Muscle of back (tissue), 11 donors: ENCODE measurements around the gene TNIK. TPM values are rescaled to one million over a fixed set of nuclear protein-coding genes. Genes with fewer than 3 reads are reported as not detected.
"Not testable (repeated sequence)": the region's sequence is repeated elsewhere in the genome, so short reads cannot be mapped to it uniquely, and the experiment has no call there.

Experiments
- DNase-seq, 3 donors: peaks; one replicate each; pipeline versions ENCODE4 v3.0.0 to v3.0.0-alpha.2; 2013
- polyA plus RNA-seq, 10 donors: library from polyadenylated mRNA; unstranded; fragments of 120-200 nt; gene quantifications; one replicate each; pipeline ENCODE4 v1.2.1, GENCODE V29; 2013; ENCODE audit not compliant: insufficient read length in 10 of 10

The TNIK gene
- polyA plus RNA-seq, 10 donors = 22.5 to 53.3 (median 37.8) TPM

DNA sequence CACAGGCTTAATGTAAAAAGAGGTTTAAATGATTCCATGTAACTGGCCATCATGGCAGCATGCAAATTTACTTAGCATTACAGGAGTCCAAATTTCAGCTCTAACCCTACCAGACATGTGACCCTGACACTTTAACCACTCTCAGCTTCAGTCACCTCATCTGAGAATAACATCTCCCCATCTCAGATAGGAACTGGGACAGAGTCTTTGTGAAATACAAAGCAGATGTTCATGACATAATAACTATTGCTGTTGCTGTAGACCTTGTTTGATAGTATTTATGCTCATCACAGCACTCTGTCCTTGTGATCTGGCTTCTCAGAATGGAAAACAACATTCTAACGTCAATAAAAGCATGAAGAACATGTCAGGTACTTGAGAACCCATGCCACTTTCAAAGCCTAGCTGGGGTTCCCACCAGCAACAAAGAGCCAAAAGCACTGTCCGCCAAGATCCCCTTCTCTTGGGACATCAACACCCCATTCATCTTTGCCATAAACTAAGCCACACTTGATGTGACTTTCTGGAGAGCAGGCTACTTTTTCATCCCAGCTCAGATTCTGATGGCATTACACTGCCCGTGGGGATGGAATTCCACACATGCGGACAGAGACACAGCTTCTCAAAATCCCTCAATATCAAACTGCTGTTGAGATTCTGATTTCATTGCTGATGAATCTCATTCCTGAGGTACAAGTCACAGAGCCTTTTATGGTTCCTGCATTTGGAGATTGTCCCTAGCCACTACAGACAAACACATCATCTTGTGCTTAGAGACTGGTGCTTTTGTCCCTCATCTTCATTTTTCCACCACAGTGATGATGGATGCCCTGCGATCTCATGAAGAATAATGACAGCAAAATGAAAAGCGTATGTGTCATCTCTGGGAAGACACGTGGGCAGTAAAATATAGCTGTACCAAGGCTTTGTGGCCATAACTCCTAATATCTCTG lies 202.7 kb downstream of the TNIK start:
- peak in 1 of 3 donors; percentile 66 for DNase-seq

DNA sequence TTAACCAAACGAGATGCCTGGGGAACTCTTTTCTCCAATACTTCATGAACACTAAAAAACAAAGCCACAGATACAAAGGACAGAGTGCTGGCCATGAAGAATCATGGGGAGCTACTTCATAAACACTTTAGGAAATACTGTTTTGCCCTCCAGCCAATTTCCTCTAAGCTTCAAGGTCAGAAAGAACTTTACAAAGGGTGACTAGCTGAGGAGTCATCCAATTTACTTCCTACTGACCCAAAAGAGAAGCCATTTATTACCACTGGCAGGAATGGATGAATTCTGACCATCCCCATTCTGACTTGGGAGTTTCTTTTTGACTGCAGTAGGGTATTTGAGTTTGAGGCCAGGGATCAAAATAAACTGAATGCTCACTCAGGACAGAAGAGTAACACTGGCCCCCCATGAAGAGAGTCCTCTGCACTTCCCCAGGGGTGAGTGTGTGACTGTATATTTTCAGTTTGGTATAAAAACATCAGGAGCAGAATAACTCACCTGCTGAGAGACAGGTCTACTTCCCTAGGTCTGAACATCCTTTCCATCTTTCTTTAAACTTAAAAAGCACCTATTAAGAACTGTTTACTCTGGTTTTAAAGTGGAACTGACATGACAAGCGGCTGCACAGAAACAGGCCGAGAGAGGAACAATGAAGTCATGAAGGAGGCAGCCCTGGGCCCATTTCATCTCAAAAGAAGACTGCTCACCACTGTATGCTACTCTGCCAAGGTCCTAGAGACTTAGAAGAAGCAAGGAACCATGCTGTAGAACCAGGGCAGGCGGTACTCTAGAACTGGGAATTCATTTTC lies 203.6 kb downstream of the TNIK start:
- no peak for DNase-seq

DNA sequence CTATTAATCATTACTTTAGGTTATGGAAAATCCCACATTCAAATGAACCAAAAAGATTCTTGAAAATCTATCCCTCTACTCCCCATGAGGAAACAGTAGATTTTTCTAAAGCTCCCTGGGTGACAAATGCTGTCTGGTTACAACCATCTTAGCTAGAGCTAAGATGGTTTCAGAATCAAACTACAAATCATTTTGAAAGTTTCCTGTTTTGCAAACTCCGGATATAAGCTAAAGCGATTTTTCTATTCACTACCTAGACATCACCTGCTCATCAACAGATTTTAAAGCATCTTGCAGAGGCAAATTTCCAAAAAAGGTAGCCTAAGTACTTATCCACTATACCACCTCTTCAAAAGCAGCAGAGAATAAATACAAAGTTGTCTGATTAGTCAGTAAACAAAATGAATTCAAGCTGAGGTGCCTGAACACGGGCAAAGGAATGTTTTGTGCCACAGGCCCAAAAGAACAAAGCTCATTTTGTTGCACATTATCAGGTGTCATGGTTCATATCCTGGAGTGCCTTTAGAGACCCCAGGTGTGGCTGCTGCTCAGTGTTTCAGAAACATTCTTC lies 204.9 kb downstream of the TNIK start:
- DNase-seq = no peak

DNA sequence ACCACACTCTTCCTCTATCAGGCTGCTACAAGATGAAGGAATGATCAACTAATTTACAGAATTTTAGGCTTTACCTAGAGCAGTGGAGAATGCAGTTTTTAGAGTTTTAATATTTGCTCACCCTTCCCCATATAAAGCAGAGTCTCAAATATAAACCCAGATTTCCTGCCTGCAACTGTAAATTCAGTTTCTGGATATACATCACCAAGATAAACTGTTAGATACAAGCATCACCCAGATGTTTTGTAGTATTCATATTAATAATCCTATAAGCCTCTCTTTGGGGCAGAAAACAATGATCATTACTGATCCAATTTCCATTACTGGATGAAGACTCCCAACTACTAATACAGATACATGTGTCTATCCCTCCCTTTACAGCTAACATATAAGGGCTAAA lies 205.9 kb downstream of the TNIK start:
- DNase-seq = no peak

DNA sequence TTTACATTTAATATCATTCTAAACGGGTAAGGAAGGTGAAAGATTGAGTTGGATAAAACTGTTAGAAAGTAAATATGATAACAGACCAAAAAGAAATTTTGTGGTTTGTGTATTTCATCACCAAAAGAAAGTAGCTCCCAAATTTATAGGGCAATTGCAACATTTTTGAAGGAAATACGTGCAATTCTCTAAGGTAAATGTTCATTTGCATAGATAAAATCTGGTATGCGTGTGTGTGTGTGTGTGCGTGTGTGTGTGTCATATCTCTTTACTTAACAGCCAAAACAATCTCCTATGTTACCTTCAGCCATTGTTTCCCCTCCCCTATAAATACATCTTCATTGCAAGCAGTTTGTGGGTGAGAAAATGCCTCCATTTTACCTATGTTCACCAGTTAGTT lies 208.4 kb downstream of the TNIK start:
- no peak for DNase-seq

DNA sequence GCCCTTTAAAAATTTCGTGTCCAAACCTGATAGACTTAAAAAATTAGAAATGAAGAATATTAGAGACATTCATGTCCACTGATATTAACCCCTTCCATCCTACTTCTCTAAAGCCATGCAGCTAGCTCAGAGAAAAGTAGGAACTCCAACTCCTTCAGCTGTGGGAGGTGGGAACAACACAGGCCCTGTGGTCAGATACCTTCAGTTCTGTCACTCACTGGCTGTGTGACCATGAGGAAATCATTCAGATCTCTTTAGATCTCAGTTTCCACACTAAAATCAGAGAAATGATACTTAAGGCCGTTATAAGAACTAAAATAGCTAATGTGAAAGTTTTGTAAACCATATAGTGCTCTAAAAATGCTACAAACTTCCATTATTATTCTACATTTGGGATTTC lies 209.8 kb downstream of the TNIK start:
- DNase-seq = no peak

DNA sequence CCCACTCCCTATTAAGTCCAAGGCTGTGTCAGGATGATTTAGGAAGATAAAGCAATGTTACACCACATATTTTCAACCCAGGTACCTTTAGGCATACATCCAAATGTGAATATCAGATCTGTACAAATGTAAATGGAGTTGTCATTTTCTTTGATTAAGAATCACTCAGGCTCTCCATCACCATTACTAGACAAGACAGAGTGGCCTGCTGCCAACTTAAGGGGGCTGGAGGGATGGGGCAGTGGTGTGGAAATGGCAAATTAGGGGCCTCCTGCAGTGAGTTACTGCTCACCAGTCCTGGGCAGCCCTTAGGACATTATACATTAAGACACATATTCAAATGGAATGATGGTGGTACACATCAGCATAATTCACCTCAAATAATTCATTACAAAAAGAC lies 211.0 kb downstream of the TNIK start:
- no peak for DNase-seq

DNA sequence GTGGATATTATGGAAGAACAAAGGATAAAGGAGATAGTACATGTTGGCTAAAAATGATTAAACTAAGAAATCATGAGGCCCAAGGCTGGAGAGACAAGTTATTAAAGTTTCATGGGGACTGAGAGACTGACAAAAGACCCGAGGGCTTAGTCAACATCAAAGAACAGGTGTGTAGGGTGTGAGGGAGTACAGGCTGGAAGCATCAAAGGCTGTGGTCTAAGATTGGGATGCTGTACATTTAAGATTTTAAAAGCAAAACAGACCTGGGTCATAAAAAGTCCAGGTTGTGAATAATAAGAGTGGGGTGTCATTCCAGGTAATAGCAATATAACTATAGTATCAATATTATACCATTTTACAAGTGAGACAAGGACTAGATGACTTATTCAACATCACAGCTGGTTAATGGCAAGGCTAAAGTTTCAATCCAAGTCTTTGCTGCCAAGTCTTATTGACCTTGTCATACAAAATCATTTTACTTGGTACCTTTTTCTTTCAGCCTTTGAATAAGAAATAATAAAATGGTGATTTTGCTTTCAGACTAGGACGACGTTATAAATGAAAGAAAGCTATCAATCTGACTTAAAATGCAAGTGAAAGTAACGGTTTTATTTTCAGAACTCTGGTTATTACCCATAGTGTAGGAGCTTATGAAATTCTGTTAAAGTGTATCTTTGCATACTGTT lies 211.6 kb downstream of the TNIK start:
- DNase-seq = no peak

DNA sequence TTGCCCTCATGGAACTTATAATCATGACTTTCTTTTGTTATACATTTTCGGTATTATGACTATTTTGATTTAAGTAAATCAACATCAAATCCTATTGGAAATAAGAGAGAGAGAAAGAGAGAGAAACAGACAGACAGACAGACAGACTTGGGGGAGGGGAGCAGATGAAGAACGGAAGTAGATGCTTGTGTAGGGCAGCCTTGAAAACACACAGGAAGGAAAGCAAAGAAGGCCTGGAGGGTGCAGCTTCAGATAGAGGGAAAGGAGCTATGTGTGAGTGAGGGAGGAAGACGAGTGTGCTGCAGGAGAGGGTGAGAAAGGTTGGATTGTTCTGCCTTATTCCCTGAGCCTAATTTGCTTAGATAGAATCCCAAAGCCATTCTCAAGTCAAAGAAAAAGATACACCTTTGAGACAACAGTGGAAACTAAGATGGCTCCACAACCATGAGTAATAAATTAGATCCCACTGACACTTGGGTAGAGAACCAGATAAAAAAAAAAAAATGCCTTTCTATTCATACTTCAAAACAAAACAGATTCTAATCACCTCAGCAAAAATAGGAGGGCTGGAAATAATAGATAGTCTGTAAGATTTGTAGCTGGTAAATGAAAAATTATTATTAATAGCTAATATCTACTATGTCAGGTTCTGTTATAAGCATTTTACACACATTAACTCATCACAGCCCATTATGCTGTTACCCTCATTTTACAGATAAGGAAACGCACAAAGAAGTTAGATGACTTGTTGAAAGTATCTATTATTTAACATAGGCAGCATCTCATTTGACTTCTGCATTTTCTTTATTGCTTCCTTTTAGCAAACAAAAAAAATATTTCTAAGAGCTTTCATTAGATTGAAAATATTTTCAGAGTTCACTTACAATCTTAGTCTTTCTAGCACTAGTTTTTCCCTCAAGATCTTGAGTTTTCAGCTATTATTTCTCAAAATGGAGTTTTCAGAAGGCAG lies 214.1 kb downstream of the TNIK start:
- no peak for DNase-seq

DNA sequence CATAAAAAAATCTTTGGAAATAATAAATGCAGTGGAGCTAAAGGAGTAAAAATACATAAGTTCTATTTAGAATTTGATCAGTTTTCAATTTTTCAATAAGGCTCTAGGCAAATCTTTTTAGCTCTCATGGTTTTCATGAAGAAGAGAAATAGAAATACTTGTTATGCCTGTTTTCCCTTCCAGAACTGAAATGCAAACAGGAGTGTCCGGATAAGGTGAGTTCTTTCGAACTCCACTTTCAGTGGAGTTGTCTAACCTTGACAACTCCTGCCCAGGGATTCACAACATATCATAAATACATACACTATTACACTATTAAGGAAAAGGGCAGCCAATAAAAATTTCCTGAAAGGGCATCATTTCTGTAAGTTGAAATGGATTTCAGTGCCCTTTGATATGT lies 217.3 kb downstream of the TNIK start:
- DNase-seq = no peak

DNA sequence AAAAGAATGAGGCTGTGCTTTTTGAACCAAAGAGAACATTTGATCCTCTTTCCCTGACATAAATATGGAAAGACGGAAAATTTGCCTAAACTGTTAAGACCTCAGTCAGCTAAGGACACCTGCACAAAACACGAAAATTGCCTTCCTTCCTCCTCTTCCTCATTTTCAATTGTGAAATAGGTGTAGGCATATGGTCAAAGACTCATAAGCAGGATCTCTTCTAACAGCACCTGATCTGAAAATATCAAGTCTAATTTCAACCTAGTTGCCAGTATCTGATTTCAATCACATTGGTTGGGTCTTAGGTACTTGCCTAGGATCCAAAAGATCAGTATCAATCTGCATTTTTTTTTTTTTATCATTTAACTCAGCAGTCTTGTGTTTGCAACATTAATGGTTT lies 218.0 kb downstream of the TNIK start:
- no peak for DNase-seq

DNA sequence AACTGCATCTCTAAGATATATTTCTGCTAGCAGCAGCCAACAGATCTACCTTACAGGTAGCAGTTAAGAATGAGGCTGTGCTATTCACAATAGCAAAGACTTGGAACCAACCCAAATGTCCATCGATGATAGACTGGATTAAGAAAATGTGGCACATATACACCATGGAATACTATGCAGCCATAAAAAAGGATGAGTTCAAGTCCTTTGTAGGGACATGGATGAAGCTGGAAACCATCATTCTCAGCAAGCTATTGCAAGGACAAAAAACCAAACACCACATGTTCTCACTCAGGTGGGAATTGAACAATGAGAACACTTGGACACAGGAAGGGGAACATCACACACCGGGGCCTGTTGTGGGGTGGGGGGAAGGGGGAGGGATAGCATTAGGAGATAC lies 218.6 kb downstream of the TNIK start:
- not testable (repeated sequence) for DNase-seq

DNA sequence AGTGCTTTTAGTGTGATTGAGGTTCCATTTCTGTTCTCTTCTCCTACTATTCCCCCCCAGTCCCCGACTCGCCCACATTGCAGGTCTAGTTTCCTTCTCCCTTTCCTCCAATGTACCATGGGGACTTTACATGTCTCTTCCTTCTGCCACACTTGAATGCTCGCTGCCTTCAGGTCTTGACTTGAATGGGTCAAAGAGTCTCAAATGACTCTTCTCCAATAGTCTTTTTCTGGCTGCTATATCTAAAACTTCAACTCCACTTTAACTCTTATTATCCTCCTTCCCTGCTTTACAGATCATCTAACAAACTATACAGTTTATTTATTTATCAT lies 219.7 kb downstream of the TNIK start:
- no peak for DNase-seq

DNA sequence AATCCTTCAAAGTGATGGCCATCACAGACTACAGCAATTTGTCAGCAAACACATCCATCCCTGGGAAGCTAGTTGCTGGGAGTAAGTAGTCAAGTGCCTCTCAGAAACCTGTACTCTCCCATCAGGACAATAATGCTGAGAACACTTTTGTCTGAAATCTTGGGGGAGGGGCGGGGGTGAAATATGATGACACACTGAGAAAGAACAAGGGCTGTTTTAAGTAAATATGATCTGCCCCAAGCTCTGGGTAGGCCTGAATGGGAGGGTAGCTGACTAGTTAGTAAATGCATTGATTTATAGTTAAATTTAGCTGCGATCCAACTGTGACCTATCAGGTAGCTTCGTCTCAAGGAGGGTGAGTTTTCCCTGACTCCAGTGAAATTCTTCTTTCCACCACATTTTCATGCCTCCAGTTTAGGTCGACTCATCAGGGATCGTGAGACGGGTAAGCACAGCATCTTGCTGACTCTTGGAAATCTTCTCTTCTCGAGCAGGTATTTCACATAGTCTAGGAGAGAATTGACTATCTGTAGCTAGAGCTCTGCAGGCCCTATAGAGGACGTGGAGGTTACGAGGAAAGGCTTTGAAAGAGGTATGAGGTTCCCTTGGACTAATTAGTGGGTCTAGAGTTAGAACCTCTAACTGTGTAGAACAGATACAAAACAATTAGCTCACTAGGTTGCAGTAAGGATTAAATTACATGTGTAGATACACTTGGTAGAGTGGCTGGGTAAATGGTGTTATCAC lies 220.3 kb downstream of the TNIK start:
- no peak for DNase-seq

DNA sequence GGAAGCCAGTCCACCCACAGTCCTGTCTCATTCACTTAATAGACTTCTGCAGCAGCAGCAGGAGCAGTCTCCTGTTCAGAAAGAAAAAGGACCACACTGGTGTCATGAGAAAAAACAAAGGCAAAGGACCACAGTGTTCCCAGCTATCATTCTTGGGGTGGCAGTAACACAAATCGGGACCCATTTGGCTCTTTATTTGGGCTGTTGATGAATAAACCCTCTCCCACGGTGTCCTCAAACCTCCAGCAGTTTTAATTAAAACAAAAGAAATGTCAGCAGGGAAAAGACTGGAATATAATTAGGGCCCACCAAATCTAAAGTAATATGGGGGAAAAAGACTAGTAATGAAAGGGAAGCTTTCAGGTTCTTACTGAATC lies 223.2 kb downstream of the TNIK start:
- no peak for DNase-seq

DNA sequence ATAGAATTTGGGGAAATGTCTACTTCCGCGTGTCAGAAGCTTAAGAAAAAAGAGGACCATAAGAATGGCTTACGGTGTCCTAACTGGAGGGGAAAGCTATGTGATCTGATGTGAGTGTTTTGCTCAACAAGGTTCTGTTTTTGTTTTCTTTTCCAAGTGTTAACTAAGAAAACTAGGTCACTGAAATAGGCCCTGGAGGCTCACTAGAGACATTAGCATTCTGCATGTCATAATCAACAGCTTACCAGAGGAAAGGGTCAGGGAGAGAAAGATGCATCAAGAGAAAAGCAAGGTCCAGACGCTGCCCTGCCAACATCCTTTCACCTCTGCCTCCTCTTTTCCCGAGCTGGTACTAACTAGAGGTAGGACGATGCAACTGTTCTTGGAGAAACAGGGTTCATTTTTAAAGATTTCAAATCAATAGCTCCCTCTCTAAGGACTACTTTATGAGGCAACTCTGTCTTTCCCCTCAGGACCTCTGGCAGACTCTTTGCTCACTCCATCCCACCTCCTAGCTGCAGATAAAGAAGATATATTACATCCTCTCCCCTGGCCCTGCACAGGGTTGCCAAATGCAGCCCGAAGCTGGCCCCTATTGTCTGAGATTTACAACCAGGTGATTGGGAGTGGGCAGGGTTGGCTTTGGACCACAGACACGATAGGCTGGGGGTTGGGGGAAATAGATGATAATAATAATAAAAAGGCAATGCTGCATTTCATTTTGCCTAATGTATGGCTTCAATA lies 223.8 kb downstream of the TNIK start:
- no peak for DNase-seq

DNA sequence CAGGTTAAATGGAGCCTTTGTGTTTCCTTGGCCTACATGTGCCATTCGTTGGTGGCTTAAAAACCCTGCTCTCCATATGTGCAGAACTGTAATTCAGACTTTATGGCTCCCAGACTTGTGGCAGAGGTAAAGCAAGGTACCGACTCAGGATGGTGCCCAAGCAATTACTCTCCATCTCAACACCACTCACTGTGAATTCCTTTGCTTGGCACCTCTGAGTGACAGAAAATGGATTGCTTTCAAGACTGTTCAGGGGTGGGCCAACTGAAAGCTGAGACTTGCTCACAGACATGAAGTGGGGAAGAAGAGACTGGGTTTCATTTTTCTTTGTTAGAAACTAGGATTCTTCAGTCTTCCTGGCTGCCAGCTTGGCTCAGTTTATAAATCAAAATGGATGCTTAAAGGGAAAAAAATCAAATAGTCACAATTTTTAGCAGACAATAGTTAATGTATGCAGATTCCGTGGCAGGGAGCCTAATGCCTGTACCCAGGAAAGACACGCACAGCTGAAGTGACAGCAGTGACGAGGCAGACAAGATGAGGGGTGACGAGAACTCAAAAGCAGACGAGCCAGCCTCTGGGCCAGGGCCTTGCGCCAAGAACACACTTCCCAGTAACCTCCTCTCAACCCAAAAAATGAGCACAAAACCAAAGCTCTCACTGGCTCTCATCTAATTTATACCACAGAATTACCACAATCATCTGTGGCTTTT lies 225.8 kb downstream of the TNIK start:
- DNase-seq = no peak

DNA sequence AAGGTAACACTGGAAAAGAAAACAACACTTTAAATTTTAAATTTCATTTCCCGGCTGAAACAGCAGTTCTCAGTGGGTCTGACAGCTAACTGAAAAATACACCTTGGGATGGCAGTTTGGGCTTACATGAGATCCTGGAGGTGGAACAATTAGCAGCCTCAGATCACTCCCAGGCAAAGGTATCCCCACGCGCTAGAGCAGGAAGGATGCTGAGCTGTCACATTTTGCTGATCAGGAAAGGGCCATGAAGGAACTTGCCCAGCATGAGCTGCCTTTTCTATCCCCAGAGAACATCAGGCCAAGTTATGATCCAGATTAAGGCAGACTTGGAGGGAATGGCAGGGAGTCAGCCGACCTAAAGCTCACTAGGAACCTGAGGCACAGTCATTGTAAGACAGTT lies 228.8 kb downstream of the TNIK start:
- no peak for DNase-seq

DNA sequence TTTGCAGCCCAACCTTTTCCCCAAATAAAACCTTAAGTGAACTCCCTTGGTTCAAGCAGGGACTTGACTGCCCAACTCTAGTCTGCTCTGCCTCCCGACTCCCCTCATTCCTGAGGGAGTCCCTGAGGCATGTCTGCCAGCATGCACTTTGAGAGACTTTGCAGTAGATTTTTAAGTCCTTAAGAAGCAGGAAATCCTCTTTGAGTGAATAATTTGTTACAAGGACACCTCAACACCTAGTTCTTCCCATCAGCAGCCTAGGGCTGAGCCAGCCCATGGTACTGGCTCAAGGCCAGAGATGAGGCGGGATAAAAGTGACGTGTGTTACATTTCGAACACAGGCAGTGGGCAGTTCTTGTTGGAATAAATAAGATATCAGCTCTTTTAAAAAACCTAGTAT lies 229.3 kb downstream of the TNIK start:
- no peak for DNase-seq
